ENCODE results near the gene FANK1. TPM values are rescaled to one million over a fixed set of nuclear protein-coding genes. Genes with fewer than 3 reads are reported as not detected.

The FANK1 gene
- polyA plus RNA-seq, 2 of the 4 experiments (the other 2 are of a cell fraction), result 4.1 to 5.3 TPM

DNA sequence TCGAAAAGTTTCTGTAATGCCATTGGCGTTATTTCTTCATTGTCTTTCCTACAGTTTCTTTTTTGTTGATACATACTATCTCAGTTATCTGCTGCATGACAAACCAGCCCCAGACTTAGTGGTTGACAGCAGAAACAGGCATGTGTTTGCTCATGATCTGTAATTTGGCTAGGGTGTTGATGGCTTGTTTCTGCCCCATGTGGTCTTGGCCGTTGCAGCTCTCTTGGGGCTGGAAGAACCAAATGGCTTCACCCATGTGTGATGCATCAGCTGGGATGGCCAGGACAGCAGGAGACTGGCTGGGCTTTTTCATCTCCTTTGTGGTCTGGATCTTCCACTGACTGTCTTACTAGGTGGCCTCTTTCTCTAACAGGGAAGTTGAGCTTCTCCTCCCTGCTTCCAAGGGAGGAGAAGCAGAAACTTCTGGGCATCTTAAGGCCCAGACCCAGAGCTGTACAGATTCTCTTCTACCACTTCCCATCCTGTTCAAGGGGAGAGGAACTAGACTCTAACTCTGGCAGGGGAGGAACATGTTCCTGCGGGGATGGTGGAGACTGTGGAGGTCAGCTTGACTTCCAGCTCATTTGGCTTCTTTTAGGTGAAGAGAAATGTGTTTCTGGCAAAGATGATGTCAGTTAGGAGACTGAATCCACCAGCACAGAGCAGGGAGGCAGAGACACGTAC, 89.3 kb downstream of the FANK1 start:
- no peak for ATAC-seq
- POLR2A ChIA-PET, result no interaction called here
- peak overlapping the region in 1 of 2 experiments; percentile 48; a peak in 2 of 6 replicates for H3K27ac ChIP-seq
- CTCF ChIA-PET, result interaction anchor here (0.6 to 5.7 kb wide), 4 partner anchors 51 to 402 kb away, joined by 3 to 41 read pairs (median 4); partner anchors contain the start of gene ADAM12
- DNase-seq (ENCODE audit: low read depth in 1 of 2, low spot score in 1 of 2), result no peak
- 70% methylated on average over 5 of the region's 5 CpGs for WGBS (ENCODE audit: missing lambda C conversion rate)
- TF ChIP-seq HDAC2 (IDR thresholded peaks at IDR 0.05) (no peak), MAZ (IDR thresholded peaks at IDR 0.05; ENCODE audit: borderline replicate concordance, low read depth, low read length) (no peak), PHF8 (IDR thresholded peaks at IDR 0.05; ENCODE audit: borderline replicate concordance, low read depth) (no peak), BHLHE40 (IDR thresholded peaks at IDR 0.05; ENCODE audit: low read depth, low read length) (no peak), EHF (CRISPR knock-in tag; IDR thresholded peaks at IDR 0.05) (no peak), ZFP36 (IDR thresholded peaks at IDR 0.05; ENCODE audit: borderline replicate concordance, partially characterized antibody) (no peak), RAD21 (conservative IDR thresholded peaks at IDR 0.05 in 1 of 2, IDR thresholded peaks at IDR 0.05 in 1 of 2) (no peak), CBX2 (IDR thresholded peaks at IDR 0.05; ENCODE audit: borderline replicate concordance, low read depth) (no peak), ESRRA (IDR thresholded peaks at IDR 0.05; ENCODE audit: borderline replicate concordance, low read length) (no peak), EHMT2 (IDR thresholded peaks at IDR 0.05; ENCODE audit: low read depth) (no peak)
- TF ChIP-seq, protein P1, sequence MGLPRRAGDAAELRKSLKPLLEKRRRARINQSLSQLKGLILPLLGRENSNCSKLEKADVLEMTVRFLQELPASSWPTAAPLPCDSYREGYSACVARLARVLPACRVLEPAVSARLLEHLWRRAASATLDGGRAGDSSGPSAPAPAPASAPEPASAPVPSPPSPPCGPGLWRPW (IDR thresholded peaks at IDR 0.05), result no peak
- H3K4me2 ChIP-seq, result no peak overlapping the region
- no peaks in the 10 kb centered on the region; the same call in 2 of the 3 replicates for H3K9me3 ChIP-seq
- H3K4me3 ChIP-seq, result no peak overlapping the region
- no peak for FAIRE-seq
- peaks cover 27% of the 10 kb centered on the region; the same call in 2 of the 3 replicates for H3K4me1 ChIP-seq

- ChIA-PET POLR2A (no interaction called here), CTCF (interaction anchor here (0.6 kb wide), 1 partner anchor 492 kb away, joined by 3 read pairs; no protein-coding TSS in a partner anchor)
- WGBS (ENCODE audit: missing lambda C conversion rate), result 85% methylated on average over 5 of the region's 5 CpGs
- Histone ChIP-seq H3K9me3 (no peaks in the 10 kb centered on the region; the same call in 2 of the 3 replicates), H3K4me3 (no peak overlapping the region), H3K4me2 (no peak overlapping the region), H3K27ac (no peak overlapping the region), H3K4me1 (peaks cover 1% of the 10 kb centered on the region; the same call in 1 of the 3 replicates)
- DNase-seq (ENCODE audit: low read depth in 1 of 2, low spot score in 1 of 2) (no peak), FAIRE-seq (no peak), ATAC-seq (no peak)
- no peak for TF ChIP-seq RARB (CRISPR knock-in tag; IDR thresholded peaks at IDR 0.05)
- TF ChIP-seq NPAS2 (CRISPR knock-in tag; IDR thresholded peaks at IDR 0.05; ENCODE audit: borderline replicate concordance), result no peak
- no peak for TF ChIP-seq USF2 (IDR thresholded peaks at IDR 0.05)
- no peak for TF ChIP-seq CHD4 (IDR thresholded peaks at IDR 0.05; ENCODE audit: borderline replicate concordance)
- TF ChIP-seq RCOR1 (IDR thresholded peaks at IDR 0.05; ENCODE audit: low read depth, low read length), result no peak
- no peak for TF ChIP-seq RNF2 (IDR thresholded peaks at IDR 0.05; ENCODE audit: borderline replicate concordance, low read depth)
- no peak for TF ChIP-seq SREBF2 (IDR thresholded peaks at IDR 0.05)
- TF ChIP-seq, protein P2, sequence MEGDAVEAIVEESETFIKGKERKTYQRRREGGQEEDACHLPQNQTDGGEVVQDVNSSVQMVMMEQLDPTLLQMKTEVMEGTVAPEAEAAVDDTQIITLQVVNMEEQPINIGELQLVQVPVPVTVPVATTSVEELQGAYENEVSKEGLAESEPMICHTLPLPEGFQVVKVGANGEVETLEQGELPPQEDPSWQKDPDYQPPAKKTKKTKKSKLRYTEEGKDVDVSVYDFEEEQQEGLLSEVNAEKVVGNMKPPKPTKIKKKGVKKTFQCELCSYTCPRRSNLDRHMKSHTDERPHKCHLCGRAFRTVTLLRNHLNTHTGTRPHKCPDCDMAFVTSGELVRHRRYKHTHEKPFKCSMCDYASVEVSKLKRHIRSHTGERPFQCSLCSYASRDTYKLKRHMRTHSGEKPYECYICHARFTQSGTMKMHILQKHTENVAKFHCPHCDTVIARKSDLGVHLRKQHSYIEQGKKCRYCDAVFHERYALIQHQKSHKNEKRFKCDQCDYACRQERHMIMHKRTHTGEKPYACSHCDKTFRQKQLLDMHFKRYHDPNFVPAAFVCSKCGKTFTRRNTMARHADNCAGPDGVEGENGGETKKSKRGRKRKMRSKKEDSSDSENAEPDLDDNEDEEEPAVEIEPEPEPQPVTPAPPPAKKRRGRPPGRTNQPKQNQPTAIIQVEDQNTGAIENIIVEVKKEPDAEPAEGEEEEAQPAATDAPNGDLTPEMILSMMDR (IDR thresholded peaks at IDR 0.05), result no peak
- no peak for TF ChIP-seq CHD2 (IDR thresholded peaks at IDR 0.05; ENCODE audit: low read length, partially characterized antibody)
- TF ChIP-seq POLR2A (IDR thresholded peaks at IDR 0.05; ENCODE audit: low read length), result no peak
- no peak for TF ChIP-seq GATA3 (IDR thresholded peaks at IDR 0.05; ENCODE audit: borderline replicate concordance)
- TF ChIP-seq NFE2L2 (conservative IDR thresholded peaks at IDR 0.05; ENCODE audit: low read length), result no peak
- TF ChIP-seq FOXS1 (CRISPR knock-in tag; IDR thresholded peaks at IDR 0.05), result no peak
- no peak for TF ChIP-seq ZNF302 (CRISPR knock-in tag; IDR thresholded peaks at IDR 0.05)
- no peak for TF ChIP-seq CEBPB (IDR thresholded peaks at IDR 0.05)
- TF ChIP-seq HOXB13 (CRISPR knock-in tag; IDR thresholded peaks at IDR 0.05; ENCODE audit: low read depth), result no peak
- TF ChIP-seq HOXB5 (CRISPR knock-in tag; IDR thresholded peaks at IDR 0.05), result no peak
Observed at GRCh38 chr10:125989791-125990190, 93.4 kb downstream of the FANK1 start.
